Right ventricle myocardium superior (tissue), 1 donor: ENCODE measurements around the gene DTX3. TPM values are rescaled to one million over a fixed set of nuclear protein-coding genes. Genes with fewer than 3 reads are reported as not detected.
"Not testable (repeated sequence)": the region's sequence is repeated elsewhere in the genome, so short reads cannot be mapped to it uniquely, and the experiment has no call there.

ENCODE experiments used
- ATAC-seq: fragments of 200-7000 bp; cut with Tn5 transposase; one replicate; pipeline ENCODE4 v1.9.1; 2020; ENCODE audit warnings: mild to moderate bottlenecking; ENCODE audit not compliant: poor library complexity
- DNase-seq: peaks from one replicate; pipeline ENCODE4 v3.0.0-alpha.2; 2020
- intact Hi-C: fragments of 100-400 bp; cut with DNase I; formaldehyde crosslinking; loops from one replicate; pipeline ENCODE4 v1.11.2; 2022
- long read RNA-seq: library from polyadenylated mRNA; unstranded; transcript quantifications from one replicate; pipeline ENCODE4 v2.0.0, GENCODE V29; 2021
- total RNA-seq: library from RNA; stranded (reverse); fragmentation: NEBNext Ultra II Directional; extraction: Animal tissue kit (Norgen Biotek cat#: 25700); gene quantifications from one replicate; pipeline ENCODE4 v1.2.1, GENCODE V29; 2021
- donor health status: DM: no; HTN: yes; CAD: no; lungs with severe emphysema.

Gene DTX3, protein sequence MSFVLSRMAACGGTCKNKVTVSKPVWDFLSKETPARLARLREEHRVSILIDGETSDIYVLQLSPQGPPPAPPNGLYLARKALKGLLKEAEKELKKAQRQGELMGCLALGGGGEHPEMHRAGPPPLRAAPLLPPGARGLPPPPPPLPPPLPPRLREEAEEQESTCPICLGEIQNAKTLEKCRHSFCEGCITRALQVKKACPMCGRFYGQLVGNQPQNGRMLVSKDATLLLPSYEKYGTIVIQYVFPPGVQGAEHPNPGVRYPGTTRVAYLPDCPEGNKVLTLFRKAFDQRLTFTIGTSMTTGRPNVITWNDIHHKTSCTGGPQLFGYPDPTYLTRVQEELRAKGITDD
- 21.7 TPM for total RNA-seq
- long read RNA-seq, transcript DTX3-204 (6 exons, 2,067 nt) = major isoform, 8 of 23 reads
- long read RNA-seq, partial matches to known transcripts = 7 of 23 reads
- long read RNA-seq, other reads (novel, unspliced or antisense) = 1 of 23 reads

- peak; percentile 67 for ATAC-seq
- intact Hi-C loops = no loop called here
- DNase-seq = peak; percentile 58
These were observed at the start of gene DTX3 for GRCh38 chr12:57604454-57604991. DTX3 (plus strand) TSS chr12:57604824; CDS start chr12:57606518, 1,694 bp downstream.

GRCh38 chr12:57554897-57555296, 49.7 kb upstream of the DTX3 start:
- DNase-seq = no peak
- intact Hi-C loops = no loop called here
- no peak for ATAC-seq

DNA sequence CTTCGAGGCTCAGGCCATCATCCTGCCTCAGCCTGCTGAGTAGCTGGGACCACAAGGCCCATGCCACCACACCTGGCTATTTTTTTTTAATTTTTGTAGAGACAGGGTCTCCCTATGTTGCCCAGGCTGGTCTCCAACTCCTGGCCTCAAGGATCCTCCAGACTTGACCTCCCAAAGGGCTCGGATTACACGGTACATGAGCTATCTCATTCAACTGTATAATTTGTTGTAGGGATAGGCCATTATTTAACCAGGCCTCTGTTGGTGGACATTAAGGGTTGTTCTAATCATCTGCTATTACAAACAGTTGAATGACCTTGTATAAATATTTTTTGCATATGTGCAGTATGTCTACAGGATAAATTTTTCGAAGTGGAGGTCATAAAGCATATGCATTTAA, 45.8 kb upstream of the DTX3 start:
- ATAC-seq (no peak), DNase-seq (no peak)
- intact Hi-C loops = no loop called here

DNA sequence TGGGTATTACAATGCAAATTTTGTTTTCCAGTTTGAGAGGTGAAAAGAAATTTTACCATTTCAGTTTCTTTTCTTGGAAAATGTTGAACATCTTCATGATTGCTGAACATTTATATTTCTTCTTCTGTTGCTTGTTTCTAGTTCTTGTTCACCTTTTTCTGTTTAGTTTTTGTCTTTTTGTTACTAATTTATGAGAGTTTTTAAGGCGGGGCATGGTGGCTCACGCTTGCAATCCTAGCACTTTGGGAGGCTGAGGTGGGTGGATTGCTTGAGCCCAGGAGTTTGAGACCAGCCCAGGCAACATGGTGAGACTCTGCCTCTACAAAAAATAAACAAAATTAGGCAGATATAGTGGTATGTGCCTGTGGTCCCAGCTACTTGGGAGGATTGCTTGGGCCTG, 44.1 kb upstream of the DTX3 start:
- no peak for ATAC-seq
- intact Hi-C loops = no loop called here
- DNase-seq = no peak

- intact Hi-C loops, DNase-seq, ATAC-seq: not testable (repeated sequence)
These were observed 43.5 kb upstream of the DTX3 start for GRCh38 chr12:57561117-57561516.

- intact Hi-C loops = no loop called here
- DNase-seq (no peak), ATAC-seq (no peak)
These were observed 41.3 kb upstream of the DTX3 start for GRCh38 chr12:57563358-57563757.

DNA sequence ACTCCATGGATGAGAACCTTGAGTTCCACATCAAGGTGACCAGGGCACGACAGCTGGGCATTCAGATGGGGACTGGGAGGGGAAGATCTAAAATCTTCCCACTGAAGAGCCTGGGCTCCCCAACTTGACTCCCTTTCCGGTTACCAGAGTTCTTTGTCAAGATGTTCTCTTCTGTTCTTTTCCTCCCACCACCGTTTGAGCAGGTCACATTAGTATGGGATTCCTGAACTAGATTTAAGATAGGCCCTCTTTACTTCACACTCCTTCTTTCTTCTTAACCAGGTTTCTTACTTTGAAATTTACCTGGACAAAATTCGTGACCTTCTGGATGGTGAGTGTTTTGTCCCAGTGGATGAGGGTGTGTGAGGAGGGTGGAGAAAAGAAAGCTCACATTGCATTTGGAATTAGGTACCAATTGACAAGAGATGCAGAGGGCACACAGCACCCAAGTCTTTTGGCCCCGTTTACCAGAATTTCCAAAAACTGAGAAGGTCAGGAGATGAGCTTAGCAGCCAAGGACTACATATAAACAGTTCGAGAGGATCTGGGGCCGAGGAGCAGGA, 40.4 kb upstream of the DTX3 start:
- DNase-seq (no peak), ATAC-seq (no peak)
- intact Hi-C loops = no loop called here

DNA sequence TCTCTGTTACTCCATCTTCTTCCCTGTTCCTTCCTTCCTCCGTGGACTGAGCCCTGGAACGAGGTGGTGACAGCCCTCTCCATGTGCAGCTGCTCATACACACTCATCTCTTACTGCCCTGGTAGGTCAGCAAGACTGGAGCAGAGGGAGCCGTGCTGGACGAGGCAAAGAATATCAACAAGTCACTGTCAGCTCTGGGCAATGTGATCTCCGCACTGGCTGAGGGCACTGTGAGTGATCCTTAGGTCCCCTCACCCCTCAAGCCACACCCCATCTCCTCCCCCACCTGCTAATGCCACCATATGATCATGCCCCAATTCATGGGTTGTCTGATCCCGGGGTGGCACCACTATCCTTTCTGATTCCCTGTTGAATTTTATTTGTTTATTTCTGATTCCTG, 35.8 kb upstream of the DTX3 start:
- ATAC-seq (no peak), DNase-seq (no peak)
- intact Hi-C loops = no loop called here

DNA sequence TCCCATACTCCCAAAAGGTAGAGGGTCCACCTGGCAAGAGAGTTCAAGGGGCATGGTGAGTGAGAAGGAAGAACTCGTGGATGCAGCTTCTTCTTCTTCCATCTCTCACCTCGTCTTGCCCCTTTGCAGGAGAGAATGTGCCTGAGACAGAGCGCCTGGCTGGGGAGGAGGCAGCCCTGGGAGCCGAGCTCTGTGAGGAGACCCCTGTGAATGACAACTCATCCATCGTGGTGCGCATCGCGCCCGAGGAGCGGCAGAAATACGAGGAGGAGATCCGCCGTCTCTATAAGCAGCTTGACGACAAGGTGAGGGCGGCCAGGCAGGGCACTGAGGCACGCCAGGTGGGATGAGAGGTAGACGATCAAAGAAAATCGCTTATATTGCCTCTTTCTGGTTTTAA, 34.8 kb upstream of the DTX3 start:
- ATAC-seq (no peak), DNase-seq (no peak)
- intact Hi-C loops = no loop called here

- intact Hi-C loops, DNase-seq, ATAC-seq: not testable (repeated sequence)
These were observed 34.2 kb upstream of the DTX3 start for GRCh38 chr12:57570438-57570837.

DNA sequence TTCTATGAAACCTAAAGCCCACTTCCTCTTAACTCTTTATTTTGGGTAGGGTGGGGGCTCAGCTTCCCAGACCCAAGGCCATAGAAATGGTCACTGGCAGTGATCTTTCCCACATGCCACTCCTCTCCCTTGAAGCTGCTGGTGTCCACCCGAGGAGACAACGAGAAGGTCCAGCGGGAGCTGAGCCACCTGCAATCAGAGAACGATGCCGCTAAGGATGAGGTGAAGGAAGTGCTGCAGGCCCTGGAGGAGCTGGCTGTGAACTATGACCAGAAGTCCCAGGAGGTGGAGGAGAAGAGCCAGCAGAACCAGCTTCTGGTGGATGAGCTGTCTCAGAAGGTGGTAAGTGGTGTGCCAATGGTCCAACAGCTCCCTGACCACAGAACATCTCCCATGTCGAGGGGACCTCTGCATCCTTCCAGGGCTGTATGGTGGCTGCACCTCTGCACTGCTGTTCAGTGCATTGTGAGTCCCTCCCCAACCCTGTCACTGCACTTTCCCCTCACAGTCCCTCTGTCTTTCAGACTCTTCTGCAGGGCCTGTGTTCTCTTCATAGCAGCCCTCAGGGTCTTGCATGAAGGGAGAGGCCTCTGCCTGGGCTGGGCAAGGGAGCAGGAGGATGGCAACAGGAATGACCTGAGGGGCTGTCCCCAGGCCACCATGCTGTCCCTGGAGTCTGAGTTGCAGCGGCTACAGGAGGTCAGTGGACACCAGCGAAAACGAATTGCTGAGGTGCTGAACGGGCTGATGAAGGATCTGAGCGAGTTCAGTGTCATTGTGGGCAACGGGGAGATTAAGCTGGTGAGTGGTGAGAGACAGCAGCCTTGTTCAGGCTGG, 32.5 kb upstream of the DTX3 start:
- no peak for ATAC-seq
- DNase-seq = no peak
- intact Hi-C loops = no loop called here

DNA sequence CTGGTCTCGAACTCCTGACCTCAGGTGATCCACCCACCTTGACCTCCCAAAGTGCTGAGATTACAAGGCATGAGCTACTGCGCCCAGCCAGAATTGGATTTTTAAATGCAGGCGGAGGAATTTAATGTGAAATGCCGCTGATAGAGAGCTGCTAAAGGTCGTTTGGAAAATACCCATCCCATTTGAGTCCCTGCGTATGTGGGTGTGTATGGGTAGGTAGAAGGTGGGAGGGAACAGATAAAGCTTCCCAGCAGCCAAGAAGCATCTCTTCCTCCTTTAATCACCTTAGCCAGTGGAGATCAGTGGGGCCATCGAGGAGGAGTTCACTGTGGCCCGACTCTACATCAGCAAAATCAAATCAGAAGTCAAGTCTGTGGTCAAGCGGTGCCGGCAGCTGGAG, 29.8 kb upstream of the DTX3 start:
- intact Hi-C loops = no loop called here
- no peak for ATAC-seq

GRCh38 chr12:57575771-57576612, 28.6 kb upstream of the DTX3 start:
- intact Hi-C loops = no loop called here
- ATAC-seq = no peak

More for the DNA sequence above, 29.8 kb upstream of the DTX3 start:
- no peak for DNase-seq

GRCh38 chr12:57576613-57577160, 27.9 kb upstream of the DTX3 start:
- no peak for DNase-seq
- intact Hi-C loops = no loop called here
- no peak for ATAC-seq

More at GRCh38 chr12:57575771-57576612, 28.6 kb upstream of the DTX3 start:
- DNase-seq = no peak

GRCh38 chr12:57577981-57578758, 26.5 kb upstream of the DTX3 start:
- ATAC-seq = no peak
- no peak for DNase-seq
- intact Hi-C loops = no loop called here

DNA sequence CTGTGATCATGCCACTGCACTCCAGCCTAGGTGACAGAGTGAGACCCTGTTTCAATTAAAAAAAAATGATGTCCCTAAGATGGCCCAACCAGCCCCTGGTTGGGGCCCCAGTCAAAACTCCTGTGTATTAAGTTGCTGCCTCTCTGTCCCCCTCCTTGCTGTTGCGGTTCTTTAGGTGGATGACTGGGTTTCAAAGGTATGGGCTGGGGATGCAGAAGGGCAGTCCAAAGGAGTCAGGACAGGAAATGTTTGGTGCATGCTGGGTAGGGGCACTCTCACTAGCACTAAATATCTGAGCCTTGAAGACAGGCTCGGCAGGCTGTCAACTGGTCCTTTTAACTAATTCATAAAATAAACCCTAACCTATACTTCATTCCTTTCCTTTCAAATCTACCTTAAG, 25.6 kb upstream of the DTX3 start:
- ATAC-seq (no peak), DNase-seq (no peak)
- intact Hi-C loops = no loop called here
